ENCODE measurements around the gene PLCB3. TPM values are rescaled to one million over a fixed set of nuclear protein-coding genes. Genes with fewer than 3 reads are reported as not detected.
A peak's percentile ranks its signal among the peaks of the same experiment; 100 is the strongest.

The PLCB3 gene
- total RNA-seq, 1 experiment from 2014 or later, result 69.0 TPM

- ATAC-seq (no peak), DNase-seq (no peak)
- Histone ChIP-seq H3F3A (ENCODE audit: low read length, unreplicated experiment) (no peaks in the 10 kb centered on the region), H2AFZ (ENCODE audit: low read length) (no peak overlapping the region), H3K4me2 (ENCODE audit: low read length) (peak overlapping the region; percentile 92), H3K9me3 (ENCODE audit: low read length) (no peaks in the 10 kb centered on the region), H4K20me1 (ENCODE audit: low read length) (no peaks in the 10 kb centered on the region), H3K9me2 (replicated peaks; ENCODE audit: low read length) (no peaks in the 10 kb centered on the region), H3K4me3 (ENCODE audit: low read length) (no peak overlapping the region), H3K27me3 (ENCODE audit: low read length) (peaks cover 18% of the 10 kb centered on the region), H3K4me1 (ENCODE audit: insufficient read depth, low read length) (peaks cover 35% of the 10 kb centered on the region), H3K36me3 (ENCODE audit: low read depth, low read length) (no peaks in the 10 kb centered on the region), H3K9ac (ENCODE audit: low read length) (no peak overlapping the region), H3K27ac (ENCODE audit: low read length) (no peak overlapping the region), H3K79me2 (ENCODE audit: low read length) (peaks cover 26% of the 10 kb centered on the region)
- TF ChIP-seq CTCF (conservative IDR thresholded peaks at IDR 0.05; ENCODE audit: low read depth, low read length) (no peak), EZH2 (IDR thresholded peaks at IDR 0.05; ENCODE audit: low read length, unreplicated experiment) (no peak), EZH2phosphoT487 (IDR thresholded peaks at IDR 0.05; ENCODE audit: borderline replicate concordance, low read length) (no peak)
- no TSS peak for BruUV-seq (replicated peaks)
- ChIA-PET POLR2A (ENCODE audit: unreplicated experiment) (interaction anchor here (1.0 kb wide), 1 partner anchor 62 kb away, joined by 9 read pairs; the partner anchor contains the start of gene FKBP2), CTCF (interaction anchor here (0.6 to 2.0 kb wide), 10 partner anchors 15 to 1418 kb away, joined by 3 to 20 read pairs (median 6); partner anchors contain the start of gene PRDX5)
- intact Hi-C loops (cut with micrococcal nuclease), result loop anchor here (2.0 kb wide), 3 partner anchors 33 to 99 kb away; partner anchors contain the start of gene FKBP2
These were observed 52.0 kb downstream of the PLCB3 start for GRCh38 chr11:64303109-64304031.

GRCh38 chr11:64304032-64304315 lies 52.6 kb downstream of the PLCB3 start:
- H2AFZ ChIP-seq (ENCODE audit: low read length), result no peak overlapping the region
- DNase-seq, result no peak
- H3K4me1 ChIP-seq (ENCODE audit: insufficient read depth, low read length), result peaks cover 35% of the 10 kb centered on the region
- POLR2A ChIA-PET (ENCODE audit: unreplicated experiment), result no interaction called here
- peaks cover 18% of the 10 kb centered on the region for H3K27me3 ChIP-seq (ENCODE audit: low read length)
- H3K4me3 ChIP-seq (ENCODE audit: low read length), result peak overlapping the region; percentile 74
- H4K20me1 ChIP-seq (ENCODE audit: low read length), result no peaks in the 10 kb centered on the region
- H3K4me2 ChIP-seq (ENCODE audit: low read length), result peak overlapping the region; percentile 92
- H3K36me3 ChIP-seq (ENCODE audit: low read depth, low read length), result no peaks in the 10 kb centered on the region
- H3K9ac ChIP-seq (ENCODE audit: low read length), result no peak overlapping the region
- TF ChIP-seq EZH2phosphoT487 (IDR thresholded peaks at IDR 0.05; ENCODE audit: borderline replicate concordance, low read length) (no peak), EZH2 (IDR thresholded peaks at IDR 0.05; ENCODE audit: low read length, unreplicated experiment) (no peak), CTCF (conservative IDR thresholded peaks at IDR 0.05; ENCODE audit: low read depth, low read length) (no peak)
- BruUV-seq (replicated peaks), result no TSS peak
- H3K9me3 ChIP-seq (ENCODE audit: low read length), result no peaks in the 10 kb centered on the region
- intact Hi-C loops (cut with micrococcal nuclease), result loop anchor here (2.0 kb wide), 3 partner anchors 33 to 99 kb away; partner anchors contain the start of gene FKBP2
- no peaks in the 10 kb centered on the region for H3F3A ChIP-seq (ENCODE audit: low read length, unreplicated experiment)
- peaks cover 26% of the 10 kb centered on the region for H3K79me2 ChIP-seq (ENCODE audit: low read length)
- ATAC-seq, result no peak
- H3K27ac ChIP-seq (ENCODE audit: low read length), result peak overlapping the region; percentile 85; the same call in 1 of the 2 replicates
- no peaks in the 10 kb centered on the region for H3K9me2 ChIP-seq (replicated peaks; ENCODE audit: low read length)
- CTCF ChIA-PET, result interaction anchor here (0.6 to 2.0 kb wide), 8 partner anchors 28 to 1419 kb away, joined by 3 to 20 read pairs (median 6); no protein-coding TSS in a partner anchor
